ENCODE results near the gene ZNF24.
A peak's percentile ranks its signal among the peaks of the same experiment; 100 is the strongest.

Gene ZNF24

GRCh38 chr18:35296060-35296459 lies 48.2 kb downstream of the ZNF24 start:
- DNase-seq (ENCODE audit: low read depth, low spot score), result no peak

GRCh38 chr18:35291166-35291565 lies 53.1 kb downstream of the ZNF24 start:
- no peak for DNase-seq (ENCODE audit: low read depth, low spot score)

DNA sequence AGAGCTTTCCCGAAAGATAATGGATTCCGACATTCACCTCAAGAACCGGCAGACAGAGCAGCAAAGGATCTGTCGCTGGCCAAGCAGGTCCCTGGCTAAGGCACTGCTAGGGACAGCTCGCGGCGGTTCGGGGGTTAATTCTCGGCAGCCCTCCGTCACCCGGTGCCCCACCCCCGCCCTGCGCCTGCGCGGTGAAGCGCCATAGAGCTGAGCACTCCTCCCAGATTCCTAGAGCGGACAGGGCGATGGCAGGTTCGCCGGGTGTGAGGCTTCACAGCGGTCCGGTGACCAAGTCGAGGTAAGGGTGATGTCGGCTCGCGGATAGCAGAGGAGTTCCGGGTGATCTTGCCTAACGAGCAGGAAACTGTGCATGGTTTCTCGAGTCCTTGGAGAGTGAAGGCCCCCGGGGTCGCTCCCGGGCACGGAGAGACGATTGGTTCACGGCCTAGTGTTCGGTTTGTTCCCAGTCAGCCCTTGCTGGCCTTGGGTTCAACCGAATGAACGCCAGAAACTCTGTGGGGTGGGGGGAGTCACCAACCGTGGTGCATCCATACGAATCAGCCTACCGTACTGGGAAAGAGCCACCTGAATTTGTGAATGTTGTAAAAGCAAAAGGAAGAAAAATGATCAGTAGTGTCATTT lies 54.0 kb downstream of the ZNF24 start, which contains the start of gene ZSCAN30:
ZSCAN30 (minus strand) TSS at position 136 of the 642 bp plus-strand sequence. CDS start 25,877 bp downstream, outside the sequence.
- DNase-seq (ENCODE audit: low read depth, low spot score), result peak; percentile 83

- DNase-seq (ENCODE audit: low read depth, low spot score), result no peak
Measured at GRCh38 chr18:35289727-35290093, 54.5 kb downstream of the ZNF24 start.

DNA sequence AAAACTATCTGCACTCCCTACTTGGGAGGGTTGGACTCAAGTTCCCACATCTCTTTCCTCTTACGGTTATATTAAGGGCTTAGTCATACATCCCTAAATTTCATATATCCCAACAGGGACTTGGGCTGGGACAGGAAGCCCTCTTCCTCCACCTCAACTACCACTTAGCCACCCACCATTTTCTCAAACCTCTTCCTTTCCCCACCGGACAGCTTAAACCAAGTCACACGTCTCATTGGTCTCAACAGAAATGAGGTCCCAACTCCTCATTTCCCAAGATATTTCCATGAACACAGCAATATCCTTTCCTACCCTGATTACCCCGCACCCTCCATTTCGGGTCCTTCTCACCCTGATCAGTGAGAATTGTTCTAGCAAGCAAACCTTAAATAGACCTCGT lies 54.9 kb downstream of the ZNF24 start:
- no peak for DNase-seq (ENCODE audit: low read depth, low spot score)

DNA sequence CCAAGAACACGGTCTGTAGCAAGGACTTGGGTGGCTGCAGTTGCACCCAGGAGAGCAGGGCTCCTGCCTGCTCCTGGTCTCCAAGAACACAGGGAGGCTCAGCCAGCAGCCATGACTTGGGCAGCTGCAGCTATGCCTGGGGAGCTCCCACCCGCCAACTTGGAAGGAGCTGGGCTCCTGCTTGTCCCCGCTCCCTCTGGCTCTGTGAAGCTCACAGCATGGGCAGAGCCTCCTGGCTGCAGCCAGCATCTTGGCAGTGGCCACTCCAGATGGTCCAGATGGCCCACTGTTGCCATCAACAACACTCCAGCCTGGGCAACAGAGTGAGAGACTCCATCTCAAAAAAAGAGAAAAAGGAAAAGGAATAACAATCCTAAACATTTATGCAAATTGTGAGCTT lies 59.4 kb downstream of the ZNF24 start:
- DNase-seq (ENCODE audit: low read depth, low spot score), result no peak

DNA sequence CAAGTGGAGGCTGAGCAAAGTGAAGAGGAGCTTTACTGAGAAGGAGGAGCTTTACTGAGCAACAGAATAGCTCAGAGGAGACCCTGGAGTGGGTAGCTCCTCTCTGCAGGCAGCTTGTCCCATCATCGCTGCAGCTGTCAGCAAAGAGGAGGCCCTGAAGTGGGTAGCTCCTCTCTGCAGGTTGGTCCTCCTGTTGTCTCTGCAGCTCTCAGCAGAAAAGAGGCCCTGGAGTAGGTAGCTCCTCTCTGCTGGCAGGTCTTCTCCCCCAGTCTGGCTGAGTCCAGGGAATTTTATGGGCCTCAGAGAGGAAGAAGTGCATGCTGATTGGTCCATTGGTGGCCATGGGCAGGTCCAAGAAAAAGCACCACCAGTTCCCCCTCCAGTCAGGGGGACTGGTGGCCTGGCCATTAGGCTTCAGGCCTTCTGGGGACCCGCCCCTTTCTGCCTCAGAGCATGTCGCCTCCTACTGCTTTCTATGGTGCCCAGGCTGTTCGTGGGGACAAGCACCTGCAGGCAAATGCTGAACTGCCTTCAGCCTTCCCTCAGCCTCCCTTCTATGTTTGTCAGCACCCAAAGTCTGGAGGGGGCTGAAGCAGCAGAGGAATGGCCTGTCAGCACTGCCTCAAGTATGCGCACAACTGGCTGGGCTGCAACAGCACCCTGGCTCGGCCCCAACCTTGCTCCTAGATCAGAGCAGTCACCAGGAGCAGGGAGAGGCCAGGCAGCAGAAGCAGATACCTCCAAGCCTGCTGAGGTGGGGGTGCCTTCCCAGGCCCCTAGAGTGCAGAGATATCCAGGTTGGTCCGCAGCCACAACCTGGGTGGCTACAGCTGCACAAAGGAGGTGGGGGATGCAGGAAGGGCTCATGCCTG lies 60.1 kb downstream of the ZNF24 start:
- DNase-seq (ENCODE audit: low read depth, low spot score), result no peak

GRCh38 chr18:35282353-35282752 lies 61.9 kb downstream of the ZNF24 start:
- no peak for DNase-seq (ENCODE audit: low read depth, low spot score)
